ENCODE results near the gene PDE5A.

Gene PDE5A

GRCh38 chr4:119593698-119594097 is 34.9 kb downstream of the PDE5A start:
- Histone ChIP-seq H3K79me2 (ENCODE audit: insufficient read depth, low read length) (no peaks in the 10 kb centered on the region), H4K20me1 (ENCODE audit: insufficient read depth, low read length) (no peaks in the 10 kb centered on the region), H3K27ac (ENCODE audit: low read length) (no peak overlapping the region), H3K27me3 (ENCODE audit: insufficient read depth, low read length, poor library complexity) (no peaks in the 10 kb centered on the region), H3K4me3 (ENCODE audit: low read depth in 1 of 2, low read length in 2 of 2) (no peak overlapping the region), H3K4me2 (ENCODE audit: insufficient read depth, low read length) (no peak overlapping the region), H3K4me1 (ENCODE audit: insufficient read depth, low read length) (no peaks in the 10 kb centered on the region), H2AFZ (ENCODE audit: low read depth, low read length) (no peak overlapping the region), H3K9me3 (ENCODE audit: insufficient read depth, low read length, severe bottlenecking) (no peaks in the 10 kb centered on the region), H3K36me3 (ENCODE audit: insufficient read depth, low read length) (no peaks in the 10 kb centered on the region), H3K9ac (ENCODE audit: low read depth, low read length) (no peak overlapping the region)
- DNase-seq: no peak
- no peak for ATAC-seq (ENCODE audit: insufficient read depth, low read depth)
- TF ChIP-seq CTCF (IDR thresholded peaks at IDR 0.05; ENCODE audit: borderline replicate concordance, extremely low read depth, low read length, poor library complexity, severe bottlenecking) (no peak), EZH2 (IDR thresholded peaks at IDR 0.05; ENCODE audit: borderline replicate concordance, low read depth, low read length, severe bottlenecking) (no peak)

DNA sequence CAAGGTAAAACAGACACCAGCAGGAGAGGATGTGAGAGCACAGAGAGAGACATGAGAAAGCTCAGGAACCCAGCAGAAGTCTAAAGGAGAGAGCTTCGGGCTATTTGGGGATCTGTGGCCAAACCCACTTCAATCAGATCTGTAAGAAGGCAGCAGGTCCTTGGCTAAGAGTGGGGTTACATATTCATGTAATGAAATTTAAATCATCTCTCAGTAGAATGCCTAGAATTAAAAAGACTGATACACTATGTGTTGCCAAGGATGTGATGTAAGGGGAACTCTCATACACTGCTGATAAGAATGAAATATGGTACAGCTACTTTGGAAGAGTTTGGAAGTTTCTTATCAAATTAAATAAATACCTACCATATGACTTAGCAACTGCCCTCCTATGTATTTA is 35.8 kb downstream of the PDE5A start:
- H3K4me1 ChIP-seq (ENCODE audit: insufficient read depth, low read length): no peaks in the 10 kb centered on the region
- H3K27me3 ChIP-seq (ENCODE audit: insufficient read depth, low read length, poor library complexity): no peaks in the 10 kb centered on the region
- no peaks in the 10 kb centered on the region for H3K79me2 ChIP-seq (ENCODE audit: insufficient read depth, low read length)
- H3K4me3 ChIP-seq (ENCODE audit: low read depth in 1 of 2, low read length in 2 of 2): no peak overlapping the region
- H3K36me3 ChIP-seq (ENCODE audit: insufficient read depth, low read length): no peaks in the 10 kb centered on the region
- DNase-seq (no peak), ATAC-seq (ENCODE audit: insufficient read depth, low read depth) (no peak)
- no peaks in the 10 kb centered on the region for H3K9me3 ChIP-seq (ENCODE audit: insufficient read depth, low read length, severe bottlenecking)
- H2AFZ ChIP-seq (ENCODE audit: low read depth, low read length): no peak overlapping the region
- H4K20me1 ChIP-seq (ENCODE audit: insufficient read depth, low read length): no peaks in the 10 kb centered on the region
- no peak overlapping the region for H3K27ac ChIP-seq (ENCODE audit: low read length)
- no peak overlapping the region for H3K9ac ChIP-seq (ENCODE audit: low read depth, low read length)
- TF ChIP-seq EZH2 (IDR thresholded peaks at IDR 0.05; ENCODE audit: borderline replicate concordance, low read depth, low read length, severe bottlenecking): no peak
- TF ChIP-seq CTCF (IDR thresholded peaks at IDR 0.05; ENCODE audit: borderline replicate concordance, extremely low read depth, low read length, poor library complexity, severe bottlenecking): no peak
- no peak overlapping the region for H3K4me2 ChIP-seq (ENCODE audit: insufficient read depth, low read length)

- ATAC-seq (ENCODE audit: insufficient read depth, low read depth) (no peak), DNase-seq (no peak)
- H3K9me3 ChIP-seq (ENCODE audit: insufficient read depth, low read length, severe bottlenecking): no peaks in the 10 kb centered on the region
- no peaks in the 10 kb centered on the region for H3K79me2 ChIP-seq (ENCODE audit: insufficient read depth, low read length)
- H3K27me3 ChIP-seq (ENCODE audit: insufficient read depth, low read length, poor library complexity): no peaks in the 10 kb centered on the region
- H3K27ac ChIP-seq (ENCODE audit: low read length): no peak overlapping the region
- H3K9ac ChIP-seq (ENCODE audit: low read depth, low read length): no peak overlapping the region
- no peak overlapping the region for H2AFZ ChIP-seq (ENCODE audit: low read depth, low read length)
- no peaks in the 10 kb centered on the region for H4K20me1 ChIP-seq (ENCODE audit: insufficient read depth, low read length)
- no peak for TF ChIP-seq EZH2 (IDR thresholded peaks at IDR 0.05; ENCODE audit: borderline replicate concordance, low read depth, low read length, severe bottlenecking)
- no peak for TF ChIP-seq CTCF (IDR thresholded peaks at IDR 0.05; ENCODE audit: borderline replicate concordance, extremely low read depth, low read length, poor library complexity, severe bottlenecking)
- no peaks in the 10 kb centered on the region for H3K36me3 ChIP-seq (ENCODE audit: insufficient read depth, low read length)
- no peaks in the 10 kb centered on the region for H3K4me1 ChIP-seq (ENCODE audit: insufficient read depth, low read length)
- no peak overlapping the region for H3K4me2 ChIP-seq (ENCODE audit: insufficient read depth, low read length)
- no peak overlapping the region for H3K4me3 ChIP-seq (ENCODE audit: low read depth in 1 of 2, low read length in 2 of 2)
These were observed 39.4 kb downstream of the PDE5A start for GRCh38 chr4:119589165-119589564.

DNA sequence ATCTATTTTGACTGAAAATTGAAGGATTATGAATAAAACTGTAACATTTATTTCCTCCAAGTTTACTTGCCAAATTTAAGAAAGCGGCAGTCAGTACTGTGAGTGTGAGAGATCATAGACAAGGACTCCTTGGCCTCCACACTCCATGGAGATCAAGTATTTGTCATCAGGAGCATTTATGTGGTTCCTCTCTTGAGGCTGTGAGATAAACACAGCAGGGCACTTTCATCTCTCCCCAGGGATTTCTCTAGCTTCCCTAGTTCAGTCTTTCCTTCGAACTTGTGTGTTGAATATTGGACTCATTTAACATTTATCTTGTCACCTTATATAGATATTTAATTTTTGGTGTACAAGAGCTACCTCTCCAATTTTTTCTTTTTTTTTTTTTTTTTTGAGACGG is 40.8 kb downstream of the PDE5A start:
- Histone ChIP-seq H3K27ac (ENCODE audit: low read length) (no peak overlapping the region), H3K36me3 (ENCODE audit: insufficient read depth, low read length) (no peaks in the 10 kb centered on the region), H3K79me2 (ENCODE audit: insufficient read depth, low read length) (no peaks in the 10 kb centered on the region), H3K9me3 (ENCODE audit: insufficient read depth, low read length, severe bottlenecking) (no peaks in the 10 kb centered on the region), H3K4me2 (ENCODE audit: insufficient read depth, low read length) (no peak overlapping the region), H3K4me1 (ENCODE audit: insufficient read depth, low read length) (no peaks in the 10 kb centered on the region), H3K27me3 (ENCODE audit: insufficient read depth, low read length, poor library complexity) (no peaks in the 10 kb centered on the region), H3K9ac (ENCODE audit: low read depth, low read length) (no peak overlapping the region), H3K4me3 (ENCODE audit: low read depth in 1 of 2, low read length in 2 of 2) (no peak overlapping the region), H2AFZ (ENCODE audit: low read depth, low read length) (no peak overlapping the region), H4K20me1 (ENCODE audit: insufficient read depth, low read length) (no peaks in the 10 kb centered on the region)
- ATAC-seq (ENCODE audit: insufficient read depth, low read depth): no peak
- TF ChIP-seq CTCF (IDR thresholded peaks at IDR 0.05; ENCODE audit: borderline replicate concordance, extremely low read depth, low read length, poor library complexity, severe bottlenecking) (no peak), EZH2 (IDR thresholded peaks at IDR 0.05; ENCODE audit: borderline replicate concordance, low read depth, low read length, severe bottlenecking) (no peak)
- DNase-seq: no peak

Data from DND-41 (cell line).